OCI-LY3 (cell line): ENCODE data around the gene GLRX2.
A peak's percentile ranks its signal among the peaks of the same experiment; 100 is the strongest.

Experiments
- H2AFZ ChIP-seq: fragments of 200-600, 300-600 bp; shearing (Covaris generic); 2 replicates; pipeline ENCODE4 v1.6.0; 2014; ENCODE audit warnings: antibody characterized with exemption, low read depth, low read length
- H3K27ac ChIP-seq: fragments of 200-600, 300-600 bp; sonication (generic); 2 replicates; pipeline ENCODE4 v1.5.1; 2014; ENCODE audit warnings: mild to moderate bottlenecking, low read length, moderate library complexity, mixed read lengths
- H3K27me3 ChIP-seq: fragments of 200-600, 300-600 bp; sonication (generic); 2 replicates; pipeline ENCODE4 v1.6.1; 2014; ENCODE audit warnings: low read depth, low read length, mixed read lengths
- H3K36me3 ChIP-seq: fragments of 200-600, 300-600 bp; sonication (generic); replicated peaks from 2 replicates; pipeline ENCODE3; 2014; ENCODE audit warnings: low read depth, low read length, mixed read lengths
- H3K4me1 ChIP-seq: fragments of 300-600, 200-600 bp; sonication (generic); 2 replicates; pipeline ENCODE4 v1.6.1; 2014; ENCODE audit warnings: low read length, mixed read lengths
- H3K4me2 ChIP-seq: fragments of 200-600, 300-600 bp; sonication (generic); 2 replicates; pipeline ENCODE4 v1.6.1; 2014; ENCODE audit warnings: low read length, mixed read lengths
- H3K4me3 ChIP-seq: fragments of 300-600, 200-600 bp; sonication (generic); 2 replicates; pipeline ENCODE4 v1.5.1; 2014; ENCODE audit warnings: antibody characterized with exemption, mild to moderate bottlenecking, low read length, moderate library complexity
- H3K79me2 ChIP-seq: fragments of 300-600, 200-600 bp; shearing (Covaris generic); 2 replicates; pipeline ENCODE4 v1.6.1; 2014; ENCODE audit warnings: mild to moderate bottlenecking, low read length, mixed read lengths
- H3K9ac ChIP-seq: fragments of 300-600, 200-600 bp; shearing (Covaris generic); 2 replicates; pipeline ENCODE4 v1.6.0; 2014; ENCODE audit warnings: mild to moderate bottlenecking, low read length, moderate library complexity
- H3K9me3 ChIP-seq: fragments of 200-600, 300-600 bp; shearing (Covaris generic); 2 replicates; pipeline ENCODE4 v1.6.1; 2014; ENCODE audit warnings: low read length, mixed read lengths; ENCODE audit not compliant: insufficient read depth
- H4K20me1 ChIP-seq: fragments of 200-600, 300-600 bp; sonication (generic); 2 replicates; pipeline ENCODE4 v1.6.1; 2016; ENCODE audit warnings: low read length, mixed read lengths; ENCODE audit not compliant: insufficient read depth
- CTCF ChIP-seq: fragments of 200-600, 300-600 bp; sonication (generic); IDR thresholded peaks from 2 replicates; pipeline ENCODE4 v1.5.1; 2014; ENCODE audit warnings: antibody characterized with exemption, low read length, low read depth
- EZH2phosphoT487 ChIP-seq: fragments of 200-600 bp; shearing (Covaris generic); IDR thresholded peaks from 2 replicates; pipeline ENCODE4 v1.6.1; 2018; ENCODE audit warnings: antibody characterized with exemption, mixed run types, low read depth

GLRX2 gene

GRCh38 chr1:193114485-193115095, 9.4 kb upstream of the GLRX2 start:
- Histone ChIP-seq H3K27ac (no peak overlapping the region), H3K27me3 (no peaks in the 10 kb centered on the region), H3K9me3 (no peaks in the 10 kb centered on the region), H3K4me1 (no peaks in the 10 kb centered on the region), H3K36me3 (no peaks in the 10 kb centered on the region), H3K9ac (no peak overlapping the region), H3K4me2 (no peak overlapping the region), H3K4me3 (no peak overlapping the region), H2AFZ (no peak overlapping the region), H4K20me1 (no peaks in the 10 kb centered on the region), H3K79me2 (no peaks in the 10 kb centered on the region)
- TF ChIP-seq CTCF (no peak), EZH2phosphoT487 (no peak)

GRCh38 chr1:193113992-193114332, 8.7 kb upstream of the GLRX2 start:
- no peak for TF ChIP-seq CTCF
- no peaks in the 10 kb centered on the region for H3K4me1 ChIP-seq
- H2AFZ ChIP-seq, result no peak overlapping the region
- no peak overlapping the region for H3K4me2 ChIP-seq
- H3K79me2 ChIP-seq, result no peaks in the 10 kb centered on the region
- H3K27me3 ChIP-seq, result no peaks in the 10 kb centered on the region
- H3K36me3 ChIP-seq, result no peaks in the 10 kb centered on the region
- no peaks in the 10 kb centered on the region for H4K20me1 ChIP-seq
- no peak overlapping the region for H3K27ac ChIP-seq
- H3K9ac ChIP-seq, result no peak overlapping the region
- H3K9me3 ChIP-seq, result no peaks in the 10 kb centered on the region
- H3K4me3 ChIP-seq, result no peak overlapping the region

GRCh38 chr1:193113258-193113991, 8.2 kb upstream of the GLRX2 start:
- Histone ChIP-seq H3K9me3 (no peaks in the 10 kb centered on the region), H3K9ac (no peak overlapping the region), H3K4me2 (no peak overlapping the region), H3K27ac (no peak overlapping the region), H2AFZ (no peak overlapping the region), H4K20me1 (no peaks in the 10 kb centered on the region), H3K36me3 (no peaks in the 10 kb centered on the region), H3K79me2 (no peaks in the 10 kb centered on the region), H3K4me1 (no peaks in the 10 kb centered on the region), H3K4me3 (no peak overlapping the region), H3K27me3 (no peaks in the 10 kb centered on the region)
- TF ChIP-seq CTCF (no peak), EZH2phosphoT487 (no peak)

- Histone ChIP-seq H4K20me1 (no peaks in the 10 kb centered on the region), H3K27ac (no peak overlapping the region), H3K36me3 (no peaks in the 10 kb centered on the region), H3K9me3 (no peaks in the 10 kb centered on the region), H3K79me2 (no peaks in the 10 kb centered on the region), H3K4me1 (no peaks in the 10 kb centered on the region), H3K27me3 (no peaks in the 10 kb centered on the region), H3K4me3 (no peak overlapping the region), H3K4me2 (no peak overlapping the region), H2AFZ (0 out of 2 replicates have a peak overlapping the region, but pooled peaks have one; percentile 42), H3K9ac (no peak overlapping the region)
- TF ChIP-seq CTCF (no peak), EZH2phosphoT487 (no peak)
Observed at GRCh38 chr1:193111641-193112090, 6.5 kb upstream of the GLRX2 start.
